ENCODE measurements around the gene PPP1R1C.

GRCh38 chr2:181953881-181954537 lies 31.6 kb upstream of the PPP1R1C start:
- TF ChIP-seq, protein P1, sequence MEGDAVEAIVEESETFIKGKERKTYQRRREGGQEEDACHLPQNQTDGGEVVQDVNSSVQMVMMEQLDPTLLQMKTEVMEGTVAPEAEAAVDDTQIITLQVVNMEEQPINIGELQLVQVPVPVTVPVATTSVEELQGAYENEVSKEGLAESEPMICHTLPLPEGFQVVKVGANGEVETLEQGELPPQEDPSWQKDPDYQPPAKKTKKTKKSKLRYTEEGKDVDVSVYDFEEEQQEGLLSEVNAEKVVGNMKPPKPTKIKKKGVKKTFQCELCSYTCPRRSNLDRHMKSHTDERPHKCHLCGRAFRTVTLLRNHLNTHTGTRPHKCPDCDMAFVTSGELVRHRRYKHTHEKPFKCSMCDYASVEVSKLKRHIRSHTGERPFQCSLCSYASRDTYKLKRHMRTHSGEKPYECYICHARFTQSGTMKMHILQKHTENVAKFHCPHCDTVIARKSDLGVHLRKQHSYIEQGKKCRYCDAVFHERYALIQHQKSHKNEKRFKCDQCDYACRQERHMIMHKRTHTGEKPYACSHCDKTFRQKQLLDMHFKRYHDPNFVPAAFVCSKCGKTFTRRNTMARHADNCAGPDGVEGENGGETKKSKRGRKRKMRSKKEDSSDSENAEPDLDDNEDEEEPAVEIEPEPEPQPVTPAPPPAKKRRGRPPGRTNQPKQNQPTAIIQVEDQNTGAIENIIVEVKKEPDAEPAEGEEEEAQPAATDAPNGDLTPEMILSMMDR (IDR thresholded peaks at IDR 0.05; ENCODE audit: insufficient read depth, low read depth, low read length): peak; percentile 70
- no peak for TF ChIP-seq EZH2 (IDR thresholded peaks at IDR 0.05; ENCODE audit: insufficient read depth, low read length)
